Measurements from ENCODE around the gene MAP1B.

Gene MAP1B

GRCh38 chr5:72145348-72145747 is 38.1 kb downstream of the MAP1B start:
- no peak for TF ChIP-seq CTCF (IDR thresholded peaks at IDR 0.05; ENCODE audit: low read depth, low read length, missing control alignments)
- in situ Hi-C loops (cut with HindIII; ENCODE audit: low sequenced_read_pairs): no loop called here
- DNase-seq (ENCODE audit: low read depth): no peak

GRCh38 chr5:72146056-72146455 is 38.8 kb downstream of the MAP1B start:
- no peak for TF ChIP-seq CTCF (IDR thresholded peaks at IDR 0.05; ENCODE audit: low read depth, low read length, missing control alignments)
- H3K4me3 ChIP-seq (ENCODE audit: low read depth, low read length): no peak overlapping the region
- no peak for DNase-seq (ENCODE audit: low read depth)
- in situ Hi-C loops (cut with HindIII; ENCODE audit: low sequenced_read_pairs): no loop called here

More at GRCh38 chr5:72145348-72145747, 38.1 kb downstream of the MAP1B start:
- H3K4me3 ChIP-seq (ENCODE audit: low read depth, low read length): no peak overlapping the region

- DNase-seq (ENCODE audit: low read depth): no peak
- no peak overlapping the region for H3K4me3 ChIP-seq (ENCODE audit: low read depth, low read length)
- in situ Hi-C loops (cut with HindIII; ENCODE audit: low sequenced_read_pairs): no loop called here
- no peak for TF ChIP-seq CTCF (IDR thresholded peaks at IDR 0.05; ENCODE audit: low read depth, low read length, missing control alignments)
Observed at GRCh38 chr5:72147569-72147968, 40.3 kb downstream of the MAP1B start.

- no peak for DNase-seq (ENCODE audit: low read depth)
- in situ Hi-C loops (cut with HindIII; ENCODE audit: low sequenced_read_pairs): no loop called here
Observed at GRCh38 chr5:72149742-72150141, 42.5 kb downstream of the MAP1B start.

GRCh38 chr5:72151169-72151568 is 43.9 kb downstream of the MAP1B start:
- no peak for TF ChIP-seq CTCF (IDR thresholded peaks at IDR 0.05; ENCODE audit: low read depth, low read length, missing control alignments)
- in situ Hi-C loops (cut with HindIII; ENCODE audit: low sequenced_read_pairs): no loop called here
- H3K4me3 ChIP-seq (ENCODE audit: low read depth, low read length): no peak overlapping the region
- DNase-seq (ENCODE audit: low read depth): no peak

More at GRCh38 chr5:72149742-72150141, 42.5 kb downstream of the MAP1B start:
- H3K4me3 ChIP-seq (ENCODE audit: low read depth, low read length): no peak overlapping the region
- TF ChIP-seq CTCF (IDR thresholded peaks at IDR 0.05; ENCODE audit: low read depth, low read length, missing control alignments): peak; percentile 38

GRCh38 chr5:72151646-72152045 is 44.4 kb downstream of the MAP1B start:
- H3K4me3 ChIP-seq (ENCODE audit: low read depth, low read length): no peak overlapping the region
- no peak for DNase-seq (ENCODE audit: low read depth)
- TF ChIP-seq CTCF (IDR thresholded peaks at IDR 0.05; ENCODE audit: low read depth, low read length, missing control alignments): no peak
- in situ Hi-C loops (cut with HindIII; ENCODE audit: low sequenced_read_pairs): no loop called here

- H3K4me3 ChIP-seq (ENCODE audit: low read depth, low read length): no peak overlapping the region
- DNase-seq (ENCODE audit: low read depth): no peak
- in situ Hi-C loops (cut with HindIII; ENCODE audit: low sequenced_read_pairs): no loop called here
- no peak for TF ChIP-seq CTCF (IDR thresholded peaks at IDR 0.05; ENCODE audit: low read depth, low read length, missing control alignments)
Observed at GRCh38 chr5:72152545-72152944, 45.3 kb downstream of the MAP1B start.

All from astrocyte of the cerebellum (primary cell).